SK-N-SH (cell line): ENCODE measurements around the gene ASCC3.

Experiments
- EP300 ChIP-seq, 2 experiments: IDR thresholded peaks; 2 replicates each; pipeline versions ENCODE4 v1.4.0 to v1.6.1; 2012; ENCODE audit warnings: borderline replicate concordance in 1 of 2, low read depth in 1 of 2, low read length in 1 of 2
- FOXJ3 ChIP-seq: sonication (generic); formaldehyde crosslinking; IDR thresholded peaks from 2 replicates; pipeline ENCODE4 v1.5.1; 2020; ENCODE audit warnings: mild to moderate bottlenecking, missing genetic modification reagents
- GATA2 ChIP-seq: sonication (generic); formaldehyde crosslinking; IDR thresholded peaks from 2 replicates; pipeline ENCODE4 v1.5.0; 2020; ENCODE audit warnings: mild to moderate bottlenecking, missing genetic modification reagents
- JUND ChIP-seq: IDR thresholded peaks from 2 replicates; pipeline ENCODE4 v1.4.0; 2012
- MXI1 ChIP-seq: IDR thresholded peaks from 2 replicates; pipeline ENCODE4 v1.6.1; 2012; ENCODE audit warnings: mild to moderate bottlenecking, low read depth, low read length, improper control_type of control experiment
- NFIC ChIP-seq: IDR thresholded peaks from 2 replicates; pipeline ENCODE4 v1.4.0; 2012; ENCODE audit warnings: borderline replicate concordance
- POLR2AphosphoS5 ChIP-seq: IDR thresholded peaks from 2 replicates; pipeline ENCODE4 v1.6.1; 2012; ENCODE audit warnings: low read depth, low read length
- RAD21 ChIP-seq: IDR thresholded peaks from 2 replicates; pipeline ENCODE4 v1.6.1; 2012; ENCODE audit warnings: mild to moderate bottlenecking, low read length
- RCOR1 ChIP-seq: fragments of 150-350 bp; IDR thresholded peaks from 2 replicates; pipeline ENCODE4 v1.6.1; 2017; ENCODE audit warnings: antibody characterized with exemption, low read length
- RFX5 ChIP-seq: IDR thresholded peaks from 2 replicates; pipeline ENCODE4 v1.6.1; 2012; ENCODE audit warnings: mild to moderate bottlenecking, improper control_type of control experiment, low read length
- SIN3A ChIP-seq: IDR thresholded peaks from 2 replicates; pipeline ENCODE4 v1.6.1; 2012; ENCODE audit warnings: low read depth, mild to moderate bottlenecking, low read length, moderate library complexity, borderline replicate concordance
- TAF1 ChIP-seq: IDR thresholded peaks from 2 replicates; pipeline ENCODE4 v1.6.1; 2012; ENCODE audit warnings: low read depth, mild to moderate bottlenecking, low read length, moderate library complexity, borderline replicate concordance
- TF ChIP-seq, protein P1 (sequence below): fragments of 150-350 bp; IDR thresholded peaks from 2 replicates; pipeline ENCODE4 v1.6.1; 2017; ENCODE audit warnings: antibody characterized with exemption, low read length, low read depth, borderline replicate concordance
- TF ChIP-seq, protein P2 (sequence below): fragments of 200-600 bp; sonication (generic); IDR thresholded peaks from 2 replicates; pipeline ENCODE4 v1.6.1; 2017; ENCODE audit warnings: antibody characterized with exemption, mild to moderate bottlenecking, moderate library complexity

DNA sequence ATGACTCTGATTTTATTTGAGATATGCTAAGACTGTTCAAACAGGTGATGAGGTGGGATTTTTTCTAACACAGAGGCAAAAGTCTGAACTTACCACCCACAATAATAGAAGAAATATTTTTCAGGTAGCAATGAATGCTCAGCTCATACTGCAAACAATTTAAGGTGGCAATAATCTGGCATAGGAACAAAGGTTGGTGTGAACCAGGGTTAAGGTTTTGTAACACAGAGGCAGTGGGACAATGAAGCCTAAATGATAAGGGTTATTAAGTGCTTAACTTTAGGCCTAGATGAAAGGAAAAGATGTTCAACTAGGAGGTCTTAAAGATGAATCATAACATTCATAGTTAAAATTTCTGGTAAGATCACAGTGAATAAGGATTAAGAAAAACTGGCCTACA is 4.9 kb downstream of the ASCC3 start:
- TF ChIP-seq RCOR1 (no peak), POLR2AphosphoS5 (no peak), TAF1 (no peak), GATA2 (CRISPR knock-in tag) (no peak), EP300 (IDR thresholded peaks at IDR 0.05; ENCODE audit: borderline replicate concordance in 1 of 2, low read depth in 1 of 2, low read length in 1 of 2) (no peak), SIN3A (no peak), RAD21 (no peak), MXI1 (no peak), NFIC (no peak), RFX5 (no peak), FOXJ3 (CRISPR knock-in tag) (no peak), JUND (no peak)
- TF ChIP-seq, protein P1, sequence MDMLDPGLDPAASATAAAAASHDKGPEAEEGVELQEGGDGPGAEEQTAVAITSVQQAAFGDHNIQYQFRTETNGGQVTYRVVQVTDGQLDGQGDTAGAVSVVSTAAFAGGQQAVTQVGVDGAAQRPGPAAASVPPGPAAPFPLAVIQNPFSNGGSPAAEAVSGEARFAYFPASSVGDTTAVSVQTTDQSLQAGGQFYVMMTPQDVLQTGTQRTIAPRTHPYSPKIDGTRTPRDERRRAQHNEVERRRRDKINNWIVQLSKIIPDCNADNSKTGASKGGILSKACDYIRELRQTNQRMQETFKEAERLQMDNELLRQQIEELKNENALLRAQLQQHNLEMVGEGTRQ: no peak
- TF ChIP-seq, protein P2, sequence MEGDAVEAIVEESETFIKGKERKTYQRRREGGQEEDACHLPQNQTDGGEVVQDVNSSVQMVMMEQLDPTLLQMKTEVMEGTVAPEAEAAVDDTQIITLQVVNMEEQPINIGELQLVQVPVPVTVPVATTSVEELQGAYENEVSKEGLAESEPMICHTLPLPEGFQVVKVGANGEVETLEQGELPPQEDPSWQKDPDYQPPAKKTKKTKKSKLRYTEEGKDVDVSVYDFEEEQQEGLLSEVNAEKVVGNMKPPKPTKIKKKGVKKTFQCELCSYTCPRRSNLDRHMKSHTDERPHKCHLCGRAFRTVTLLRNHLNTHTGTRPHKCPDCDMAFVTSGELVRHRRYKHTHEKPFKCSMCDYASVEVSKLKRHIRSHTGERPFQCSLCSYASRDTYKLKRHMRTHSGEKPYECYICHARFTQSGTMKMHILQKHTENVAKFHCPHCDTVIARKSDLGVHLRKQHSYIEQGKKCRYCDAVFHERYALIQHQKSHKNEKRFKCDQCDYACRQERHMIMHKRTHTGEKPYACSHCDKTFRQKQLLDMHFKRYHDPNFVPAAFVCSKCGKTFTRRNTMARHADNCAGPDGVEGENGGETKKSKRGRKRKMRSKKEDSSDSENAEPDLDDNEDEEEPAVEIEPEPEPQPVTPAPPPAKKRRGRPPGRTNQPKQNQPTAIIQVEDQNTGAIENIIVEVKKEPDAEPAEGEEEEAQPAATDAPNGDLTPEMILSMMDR: no peak
